GM12891 (cell line): Measurements from ENCODE around the gene MICAL3.

Source experiments
- POLR2A ChIP-seq: IDR thresholded peaks from 2 replicates; pipeline ENCODE4 v1.6.1; 2011; ENCODE audit warnings: low read depth, low read length, control low read depth
- POLR2AphosphoS5 ChIP-seq: IDR thresholded peaks from 2 replicates; pipeline ENCODE4 v1.6.1; 2011; ENCODE audit warnings: low read depth, low read length, control low read depth

DNA sequence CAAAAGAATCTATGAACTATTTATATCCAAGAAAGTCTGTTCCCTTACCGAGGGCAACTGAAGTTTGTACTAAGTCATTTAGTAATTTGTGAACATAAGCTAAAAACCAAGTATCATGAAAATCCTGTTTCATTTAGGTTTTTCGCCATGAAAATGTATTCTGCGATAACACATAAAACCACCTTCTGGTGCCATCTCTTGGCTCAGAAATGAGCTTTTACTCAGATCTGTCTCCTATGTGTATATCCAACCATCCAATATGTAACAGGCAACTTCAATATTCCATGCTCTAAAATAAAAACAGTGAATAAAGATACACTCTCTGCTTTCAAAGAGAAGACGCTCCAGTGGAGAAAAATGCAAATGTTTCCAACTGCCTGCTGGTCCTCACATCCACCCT lies 132.0 kb downstream of the MICAL3 start:
- TF ChIP-seq POLR2A: no peak
- TF ChIP-seq POLR2AphosphoS5: no peak
